T-helper 22 cell (primary cell): ENCODE measurements around the gene CD58.

Source experiments
- DNase-seq: peaks from one replicate; pipeline ENCODE4 v3.0.0-alpha.2; 2020; ENCODE audit warnings: low read depth

Gene CD58

DNA sequence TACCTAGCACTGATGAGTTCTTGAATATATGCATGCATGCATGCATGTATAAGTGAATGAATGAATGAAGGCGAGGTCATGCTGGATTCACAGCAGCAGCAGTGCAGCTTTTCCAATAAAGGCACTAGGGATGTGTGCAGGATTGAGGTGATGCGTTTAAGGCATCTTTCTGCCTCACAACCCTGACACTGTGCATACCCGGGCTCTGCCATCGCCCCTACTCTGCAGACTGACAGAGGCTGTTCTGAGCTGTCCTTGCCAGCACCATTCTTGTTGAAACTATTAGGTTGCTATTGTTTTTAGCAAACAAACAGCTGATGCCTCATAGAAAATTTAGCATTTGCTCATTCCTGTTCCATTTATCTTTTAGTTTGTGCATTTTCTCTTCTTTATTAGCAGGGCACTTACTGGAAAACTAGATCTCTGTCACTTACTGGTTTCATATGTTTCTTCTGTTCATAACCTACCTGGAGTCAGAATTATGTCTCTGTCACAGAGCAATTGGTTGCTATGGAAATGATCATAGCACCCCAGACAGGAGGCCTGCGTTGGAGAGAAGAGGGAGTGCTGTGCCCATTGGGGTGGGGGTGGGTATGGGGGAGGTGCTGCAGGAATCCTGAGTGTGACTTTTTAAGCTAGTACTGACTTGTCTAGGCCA, 79.0 kb downstream of the CD58 start:
- no peak for DNase-seq

DNA sequence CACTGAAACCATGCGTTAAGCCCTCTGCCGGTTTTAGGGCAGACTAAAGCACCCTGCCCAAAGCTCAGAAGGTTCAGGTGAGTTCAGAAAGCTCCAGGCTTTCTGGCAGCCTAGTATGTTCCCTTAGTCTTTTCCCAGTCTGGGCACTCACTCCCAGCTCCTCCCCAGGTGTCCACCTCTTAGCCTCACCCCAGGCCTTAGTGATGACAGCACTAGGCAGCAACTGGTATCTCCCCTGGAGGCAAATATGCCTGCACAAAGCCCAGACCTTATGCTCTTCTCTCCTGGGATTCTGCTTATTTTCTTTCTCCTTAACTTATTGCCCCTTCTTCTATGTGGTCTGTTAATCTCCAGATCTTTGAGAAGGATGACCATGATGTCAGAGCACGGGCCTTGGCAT, 80.2 kb downstream of the CD58 start:
- no peak for DNase-seq

DNA sequence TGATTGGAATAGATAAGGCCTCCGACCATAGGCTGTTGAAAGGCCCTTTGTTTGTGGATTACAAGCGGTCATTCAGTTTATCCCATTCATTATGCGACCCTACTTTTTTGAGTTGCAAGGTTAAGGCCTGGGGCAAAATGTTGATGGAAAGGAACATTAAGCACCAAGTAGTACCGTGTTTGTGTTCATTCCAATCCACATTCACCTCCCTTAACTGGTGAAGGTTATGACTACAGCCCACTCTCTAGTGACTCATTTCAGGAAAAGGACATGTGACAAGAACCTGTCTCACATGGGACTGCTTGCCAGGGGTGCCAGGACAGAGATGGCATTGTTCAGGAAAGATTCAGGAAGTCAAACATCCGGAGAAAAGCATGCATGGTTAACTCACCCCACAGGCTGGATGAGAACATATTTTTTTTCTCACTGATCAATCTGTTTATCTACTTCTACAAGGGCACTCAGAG, 81.6 kb downstream of the CD58 start:
- DNase-seq: no peak

DNA sequence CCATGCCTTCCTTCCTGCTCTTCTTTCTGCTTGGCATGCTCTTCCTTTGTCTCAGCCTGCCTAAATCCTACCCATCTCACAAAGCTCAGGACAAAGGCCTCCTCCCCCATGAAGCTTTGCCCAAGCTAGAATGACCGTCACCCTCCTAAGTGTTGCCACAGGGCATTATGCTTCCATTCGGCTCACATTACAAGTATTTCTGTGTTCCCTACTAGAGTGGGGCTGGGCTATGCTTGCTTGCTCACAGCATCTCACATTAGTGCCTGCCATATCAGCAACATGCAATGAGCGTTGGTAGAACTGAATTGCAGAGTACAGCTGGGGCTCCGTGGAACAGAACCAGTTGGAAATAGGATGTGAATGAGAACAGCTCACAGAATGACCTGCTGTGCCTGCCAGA, 82.8 kb downstream of the CD58 start:
- DNase-seq: no peak

DNA sequence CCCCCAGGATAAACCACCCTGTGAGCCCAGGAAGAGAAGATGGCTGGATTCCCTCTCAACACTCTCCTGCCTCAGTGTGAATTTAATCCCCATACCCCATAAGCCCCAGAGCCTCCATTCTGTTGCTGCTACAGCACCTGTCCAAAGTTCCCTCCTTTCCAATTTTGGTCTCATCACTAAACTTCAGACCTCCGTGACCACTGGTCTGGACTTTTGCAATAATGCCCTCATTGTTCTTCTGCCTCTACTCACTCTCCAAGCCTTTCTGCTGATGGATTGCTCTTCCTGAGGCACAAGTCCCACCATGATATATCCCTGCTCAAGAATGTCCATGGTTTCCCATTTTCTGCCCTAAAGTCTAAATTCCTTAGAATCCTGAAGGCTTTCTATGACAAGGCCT, 83.2 kb downstream of the CD58 start:
- no peak for DNase-seq

DNA sequence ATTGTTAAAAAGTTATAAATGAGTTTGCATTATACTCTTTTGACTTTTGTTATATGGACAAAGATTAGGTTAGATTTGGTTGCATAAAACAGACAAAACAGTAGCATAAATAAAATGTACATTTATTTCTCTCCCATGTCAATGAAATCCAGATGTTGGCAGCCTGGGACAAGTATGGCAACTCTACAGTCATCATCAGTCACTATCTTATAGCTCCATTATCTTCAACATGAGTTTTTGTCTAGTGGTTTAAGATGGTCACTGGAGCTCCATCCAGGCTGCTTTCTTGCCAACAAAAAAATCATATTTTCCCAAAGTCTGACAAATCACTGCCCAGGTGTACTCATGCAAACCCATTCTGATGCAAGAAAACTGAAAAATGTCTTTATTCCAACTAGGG, 83.8 kb downstream of the CD58 start:
- no peak for DNase-seq

- no peak for DNase-seq
Measured at GRCh38 chr1:116486424-116486823, 84.4 kb downstream of the CD58 start.

DNA sequence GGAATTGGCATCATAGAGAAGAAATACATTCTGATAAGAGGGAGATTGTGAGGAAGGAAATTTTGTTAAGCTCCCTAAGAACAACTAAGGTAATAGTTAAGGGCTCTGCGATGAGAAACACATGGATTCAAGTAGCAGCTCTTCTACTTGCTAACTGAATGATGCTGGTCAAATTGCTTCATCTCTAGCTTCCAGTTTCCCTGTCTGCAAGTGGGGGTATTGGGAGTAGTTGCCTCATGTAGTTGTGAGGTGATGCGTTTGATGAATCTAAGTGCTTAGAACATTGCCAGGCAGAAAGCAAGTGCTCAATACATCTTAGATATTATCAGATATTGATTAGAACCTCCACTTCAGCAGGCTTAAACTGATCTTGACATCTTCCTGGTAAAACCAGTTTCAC, 84.8 kb downstream of the CD58 start:
- DNase-seq: no peak

DNA sequence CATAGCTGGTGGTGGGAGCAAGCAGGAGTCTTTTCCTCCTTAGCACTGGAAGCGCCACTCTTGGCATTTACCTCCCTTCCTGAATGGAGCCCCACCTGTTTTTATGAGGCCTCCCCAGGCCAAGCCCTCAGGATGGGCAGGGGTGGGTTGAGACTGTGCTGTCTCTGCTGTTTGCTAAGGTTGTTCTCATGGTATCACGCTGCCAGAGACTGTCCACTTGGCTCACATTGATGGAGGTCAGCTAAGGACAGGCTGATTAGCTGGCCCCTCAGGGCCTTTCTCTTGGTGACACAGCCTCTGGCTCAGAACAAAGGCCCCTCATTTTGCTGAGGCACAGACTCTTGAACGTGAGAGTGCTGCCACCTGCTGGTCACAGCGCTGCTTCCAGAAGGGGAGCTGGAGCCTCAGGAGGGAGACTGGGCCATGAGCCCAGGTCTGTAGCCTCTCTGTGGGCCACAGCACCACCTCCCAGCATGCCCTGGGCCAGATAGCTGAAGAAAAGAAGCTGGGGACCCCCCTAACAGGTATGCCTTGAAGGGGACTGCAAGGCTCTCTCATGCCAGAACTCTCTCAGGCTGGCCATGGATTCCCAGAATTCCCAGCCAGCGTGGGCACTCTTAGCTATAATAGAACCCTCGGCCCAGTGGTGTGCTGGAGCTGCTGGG, 85.6 kb downstream of the CD58 start:
- peak; percentile 57 for DNase-seq

GRCh38 chr1:116483481-116484309, 87.1 kb downstream of the CD58 start:
- DNase-seq: no peak

- DNase-seq: no peak
Measured at GRCh38 chr1:116482490-116482889, 88.3 kb downstream of the CD58 start.

DNA sequence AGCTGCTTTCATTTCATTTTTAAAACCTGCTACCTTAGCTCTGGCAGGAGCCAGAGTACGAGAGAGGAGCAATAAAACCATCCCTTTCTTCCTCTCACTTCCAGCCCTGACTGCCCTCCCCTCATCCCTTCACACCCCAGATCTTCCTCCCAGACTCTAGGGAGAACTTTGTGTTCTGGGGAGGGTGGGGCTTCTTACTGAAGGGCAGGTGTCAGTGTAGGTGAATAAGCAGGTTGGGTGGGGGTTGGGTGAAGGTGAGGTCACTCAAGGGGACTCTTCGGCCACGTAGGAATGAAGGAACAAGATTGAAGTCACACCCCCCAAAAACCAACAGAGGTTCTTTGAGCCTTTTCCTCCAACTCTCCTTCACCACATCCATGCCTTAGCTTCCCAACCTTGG, 88.9 kb downstream of the CD58 start:
- DNase-seq: no peak

GRCh38 chr1:116478621-116479020, 92.2 kb downstream of the CD58 start:
- no peak for DNase-seq

GRCh38 chr1:116477429-116477828, 93.4 kb downstream of the CD58 start:
- no peak for DNase-seq

GRCh38 chr1:116476321-116476720, 94.5 kb downstream of the CD58 start:
- DNase-seq: no peak

DNA sequence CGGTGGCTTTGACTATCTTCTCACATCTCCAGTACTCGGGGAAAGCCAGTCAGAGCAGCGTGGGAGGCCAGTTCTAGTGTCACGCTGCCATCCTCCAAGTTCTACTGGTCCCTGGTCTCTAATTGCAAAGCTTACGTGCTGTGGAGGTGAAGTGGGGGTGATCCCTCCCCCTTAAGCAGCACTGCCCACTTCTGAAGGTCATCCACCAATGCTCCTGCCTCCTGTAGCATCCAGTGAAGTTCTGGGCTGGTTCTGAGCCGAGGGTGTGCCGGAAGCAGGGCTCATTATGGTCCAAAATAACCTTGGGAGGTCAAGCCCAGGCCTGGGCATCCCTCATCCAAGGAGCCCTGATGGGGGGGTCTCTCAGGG, 95.0 kb downstream of the CD58 start:
- DNase-seq: no peak

GRCh38 chr1:116474921-116475849, 95.6 kb downstream of the CD58 start:
- no peak for DNase-seq

GRCh38 chr1:116472431-116472961, 98.3 kb downstream of the CD58 start:
- DNase-seq: no peak

DNA sequence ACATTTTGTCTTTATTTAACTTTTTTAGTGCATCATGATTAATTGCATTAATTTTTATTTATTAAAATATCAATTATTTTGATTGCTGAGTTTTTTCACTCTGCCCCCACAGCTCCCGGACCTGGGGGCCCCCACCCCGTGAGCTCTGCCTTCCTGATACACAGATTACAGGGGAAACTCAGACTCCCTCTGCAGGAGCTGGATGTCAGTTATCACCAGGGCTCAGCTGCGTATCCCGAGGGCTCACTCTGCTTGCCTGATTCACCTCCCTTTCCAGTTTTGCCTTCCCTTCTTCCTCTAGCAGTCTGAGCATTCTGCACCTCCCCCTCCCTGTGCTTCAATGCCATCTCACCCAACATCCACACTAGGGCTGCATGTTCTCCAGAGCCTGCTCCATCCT, 99.6 kb downstream of the CD58 start:
- no peak for DNase-seq

DNA sequence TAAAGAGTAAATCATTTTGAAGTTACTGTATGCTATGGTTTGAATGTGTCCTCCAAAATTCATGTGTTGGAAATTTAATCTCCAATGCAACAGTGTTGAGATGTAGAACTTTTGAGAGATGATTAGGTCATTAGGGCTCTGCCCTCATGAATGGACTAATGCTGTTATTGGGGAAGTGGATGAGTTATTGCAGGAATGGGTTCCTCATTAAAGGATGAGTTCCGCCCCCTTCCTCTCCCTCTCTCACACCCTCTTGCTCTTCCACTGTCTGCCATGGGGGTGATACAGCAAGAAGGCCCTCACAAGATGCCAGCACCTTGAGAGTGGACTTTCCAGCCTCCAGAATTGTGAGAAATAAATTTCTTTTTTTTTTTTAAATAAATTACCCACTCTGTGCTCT, 100.2 kb downstream of the CD58 start:
- DNase-seq: no peak

GRCh38 chr1:116466810-116467557, 103.8 kb downstream of the CD58 start:
- DNase-seq: no peak
